HG03025 (cell line): ENCODE measurements around the gene CUX1.

Source experiments
- ATAC-seq: cut with Tn5 transposase; IDR thresholded peaks from one replicate; pipeline ENCODE4 v1.9.1; 2021; ENCODE audit warnings: mild to moderate bottlenecking, moderate library complexity; ENCODE audit not compliant: unreplicated experiment, low FRiP score

CUX1 gene

GRCh38 chr7:102241431-102241830 lies 424.0 kb downstream of the CUX1 start:
- ATAC-seq, result no peak

- no peak for ATAC-seq
These were observed 427.2 kb downstream of the CUX1 start for GRCh38 chr7:102244601-102245000.

GRCh38 chr7:102248081-102248455 lies 430.6 kb downstream of the CUX1 start:
- ATAC-seq, result no peak

- ATAC-seq, result no peak
These were observed 431.3 kb downstream of the CUX1 start for GRCh38 chr7:102248456-102249395.

- no peak for ATAC-seq
These were observed 434.3 kb downstream of the CUX1 start for GRCh38 chr7:102251531-102252365.

GRCh38 chr7:102252366-102252982 lies 435.0 kb downstream of the CUX1 start:
- no peak for ATAC-seq

GRCh38 chr7:102253066-102253972 lies 435.9 kb downstream of the CUX1 start:
- ATAC-seq, result no peak

- ATAC-seq, result no peak
These were observed 436.5 kb downstream of the CUX1 start for GRCh38 chr7:102253973-102254370.

- ATAC-seq, result no peak
These were observed 437.1 kb downstream of the CUX1 start for GRCh38 chr7:102254521-102254920.

GRCh38 chr7:102255501-102255900 lies 438.1 kb downstream of the CUX1 start:
- ATAC-seq, result no peak

GRCh38 chr7:102255916-102256315 lies 438.5 kb downstream of the CUX1 start:
- ATAC-seq, result no peak

GRCh38 chr7:102258073-102258748 lies 440.8 kb downstream of the CUX1 start:
- no peak for ATAC-seq

GRCh38 chr7:102258749-102259107 lies 441.3 kb downstream of the CUX1 start:
- ATAC-seq, result no peak

GRCh38 chr7:102260856-102261255 lies 443.4 kb downstream of the CUX1 start:
- ATAC-seq, result no peak

- no peak for ATAC-seq
These were observed 444.0 kb downstream of the CUX1 start for GRCh38 chr7:102261451-102261850.

- ATAC-seq, result no peak
These were observed 445.1 kb downstream of the CUX1 start for GRCh38 chr7:102262546-102262945.

GRCh38 chr7:102264367-102264891 lies 447.0 kb downstream of the CUX1 start:
- no peak for ATAC-seq

- no peak for ATAC-seq
These were observed 449.1 kb downstream of the CUX1 start for GRCh38 chr7:102266541-102266940.

- ATAC-seq, result no peak
These were observed 451.2 kb downstream of the CUX1 start for GRCh38 chr7:102268635-102269034.
